ENCODE measurements around the gene MARCHF4.

The MARCHF4 gene

DNA sequence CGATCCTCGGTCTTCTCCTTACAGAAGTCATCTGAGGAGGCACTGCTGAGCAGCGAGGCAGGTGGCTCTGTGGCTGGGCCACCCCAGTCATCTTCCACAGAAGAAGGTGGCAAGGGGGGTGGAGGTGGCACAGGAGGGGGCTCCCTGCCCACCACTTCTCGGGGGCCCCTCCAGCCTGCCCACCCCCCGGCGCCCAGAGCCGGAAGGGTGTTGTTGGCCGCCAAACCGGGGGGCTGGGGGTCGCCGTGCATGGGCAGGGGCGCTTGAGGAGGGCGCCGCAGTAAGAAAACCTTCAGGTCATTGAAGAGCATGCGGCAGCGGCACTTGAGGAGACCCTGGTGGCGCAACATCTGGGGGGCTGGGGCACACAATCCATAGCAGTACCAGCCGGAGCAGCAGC is 2.5 kb downstream of the MARCHF4 start:
- WGBS (ENCODE audit: insufficient coverage, insufficient read length): no CpG with 5 or more reads among the region's 18 CpGs
- DNase-seq (ENCODE audit: low read depth, low spot score): no peak
- Histone ChIP-seq H3K27me3 (ENCODE audit: control insufficient read depth, insufficient read depth, low read length) (peaks cover 4% of the 10 kb centered on the region; the same call in 1 of the 2 replicates), H3K36me3 (ENCODE audit: control insufficient read depth, insufficient read depth, low read length) (no peaks in the 10 kb centered on the region), H3K9me3 (ENCODE audit: control insufficient read depth, insufficient read depth, low read length) (no peaks in the 10 kb centered on the region), H3K4me1 (ENCODE audit: control insufficient read depth, insufficient read depth, low read length) (peaks cover 1% of the 10 kb centered on the region; the same call in 1 of the 2 replicates), H3K4me3 (ENCODE audit: low read length) (no peak overlapping the region), H3K27ac (ENCODE audit: low read length) (no peak overlapping the region)

DNA sequence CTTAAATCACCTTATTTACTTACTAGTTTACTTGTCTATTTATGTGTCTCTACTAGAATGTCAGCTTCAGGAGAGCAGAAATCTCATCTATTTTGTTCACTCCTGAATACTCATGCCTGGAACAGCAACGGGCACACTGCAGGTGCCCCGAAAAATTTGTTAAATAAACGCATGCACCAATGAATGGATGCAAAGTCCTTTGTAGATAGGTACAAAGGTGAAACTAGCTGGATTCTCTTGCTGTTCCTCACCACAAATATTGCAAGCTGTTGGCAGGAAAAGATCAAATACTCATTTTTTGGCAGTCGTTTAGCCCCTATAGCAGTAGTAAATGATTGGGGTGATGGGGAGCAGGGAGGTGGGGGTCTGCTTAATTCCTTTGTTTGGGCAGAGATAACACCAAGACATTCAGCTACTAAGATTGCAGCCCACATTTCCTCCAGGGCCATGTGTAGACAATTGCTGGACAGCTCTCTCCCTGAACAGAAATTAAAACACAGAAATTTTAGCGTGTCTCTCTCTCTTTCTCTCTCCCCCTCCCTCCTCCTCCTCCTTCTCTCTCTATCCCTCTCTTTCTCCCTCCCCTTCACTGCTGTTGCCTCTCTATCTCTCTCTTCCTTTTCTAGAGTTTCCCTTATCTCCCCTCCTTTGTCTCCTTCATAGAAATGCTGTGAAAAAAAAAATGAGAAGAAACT is 5.4 kb downstream of the MARCHF4 start:
- no peak for DNase-seq (ENCODE audit: low read depth, low spot score)
- WGBS (ENCODE audit: insufficient coverage, insufficient read length): no CpG with 5 or more reads among the region's 5 CpGs

DNA sequence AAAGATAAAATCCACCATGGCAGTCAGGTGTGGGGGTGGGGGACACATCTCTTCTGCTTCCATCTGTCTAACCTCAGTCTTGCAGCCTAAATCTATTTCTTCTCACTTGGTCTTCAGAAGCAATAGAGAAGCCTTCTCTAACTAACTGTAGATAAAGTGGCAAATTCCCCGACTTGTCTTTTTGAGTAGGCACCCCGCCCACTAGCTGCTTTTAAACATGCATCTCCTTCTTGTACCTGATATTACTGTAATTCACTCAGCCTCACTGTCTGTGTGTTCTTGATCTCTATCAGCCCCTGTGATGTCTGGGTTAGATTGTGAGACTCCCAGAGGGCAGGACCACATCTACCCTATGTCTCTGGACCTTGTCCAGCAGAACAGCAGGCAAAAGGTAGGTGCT is 6.8 kb downstream of the MARCHF4 start:
- Histone ChIP-seq H3K9me3 (ENCODE audit: control insufficient read depth, insufficient read depth, low read length) (no peaks in the 10 kb centered on the region), H3K36me3 (ENCODE audit: control insufficient read depth, insufficient read depth, low read length) (no peaks in the 10 kb centered on the region), H3K27ac (ENCODE audit: low read length) (no peak overlapping the region), H3K27me3 (ENCODE audit: control insufficient read depth, insufficient read depth, low read length) (no peaks in the 10 kb centered on the region; the same call in 1 of the 2 replicates), H3K4me3 (ENCODE audit: low read length) (no peak overlapping the region), H3K4me1 (ENCODE audit: control insufficient read depth, insufficient read depth, low read length) (peaks cover 1% of the 10 kb centered on the region; the same call in 1 of the 2 replicates)
- WGBS (ENCODE audit: insufficient coverage, insufficient read length): no CpG with 5 or more reads among the region's 2 CpGs
- DNase-seq (ENCODE audit: low read depth, low spot score): no peak

More for the DNA sequence above, 5.4 kb downstream of the MARCHF4 start:
- H3K27me3 ChIP-seq (ENCODE audit: control insufficient read depth, insufficient read depth, low read length): no peaks in the 10 kb centered on the region; the same call in 1 of the 2 replicates
- no peak overlapping the region for H3K27ac ChIP-seq (ENCODE audit: low read length)
- H3K4me3 ChIP-seq (ENCODE audit: low read length): no peak overlapping the region
- H3K9me3 ChIP-seq (ENCODE audit: control insufficient read depth, insufficient read depth, low read length): no peaks in the 10 kb centered on the region
- peaks cover 1% of the 10 kb centered on the region; the same call in 1 of the 2 replicates for H3K4me1 ChIP-seq (ENCODE audit: control insufficient read depth, insufficient read depth, low read length)
- no peaks in the 10 kb centered on the region for H3K36me3 ChIP-seq (ENCODE audit: control insufficient read depth, insufficient read depth, low read length)

DNA sequence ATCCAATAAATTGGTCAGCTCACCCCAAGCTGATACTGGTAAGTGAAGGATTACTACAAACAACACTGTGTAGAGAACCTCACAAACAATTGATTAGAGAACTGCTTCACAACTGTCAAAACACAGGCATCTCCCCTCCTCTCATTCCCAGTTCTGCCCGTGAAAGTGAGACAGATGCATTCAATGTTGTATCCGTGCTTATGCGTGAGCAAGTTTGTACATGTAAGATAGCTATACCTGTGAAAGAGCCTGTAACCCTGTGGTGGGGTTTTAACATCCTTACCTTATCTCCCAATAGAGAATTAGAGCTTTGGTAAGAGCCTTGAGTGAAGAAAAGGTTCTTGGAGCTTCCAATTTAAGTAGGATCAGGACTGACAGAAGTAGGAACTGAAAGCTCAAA is 9.1 kb downstream of the MARCHF4 start:
- Histone ChIP-seq H3K27ac (ENCODE audit: low read length) (no peak overlapping the region), H3K36me3 (ENCODE audit: control insufficient read depth, insufficient read depth, low read length) (no peaks in the 10 kb centered on the region), H3K4me1 (ENCODE audit: control insufficient read depth, insufficient read depth, low read length) (no peaks in the 10 kb centered on the region), H3K4me3 (ENCODE audit: low read length) (no peak overlapping the region), H3K9me3 (ENCODE audit: control insufficient read depth, insufficient read depth, low read length) (no peaks in the 10 kb centered on the region), H3K27me3 (ENCODE audit: control insufficient read depth, insufficient read depth, low read length) (no peaks in the 10 kb centered on the region)
- DNase-seq (ENCODE audit: low read depth, low spot score): no peak
- WGBS (ENCODE audit: insufficient coverage, insufficient read length): no CpG with 5 or more reads among the region's 3 CpGs

DNA sequence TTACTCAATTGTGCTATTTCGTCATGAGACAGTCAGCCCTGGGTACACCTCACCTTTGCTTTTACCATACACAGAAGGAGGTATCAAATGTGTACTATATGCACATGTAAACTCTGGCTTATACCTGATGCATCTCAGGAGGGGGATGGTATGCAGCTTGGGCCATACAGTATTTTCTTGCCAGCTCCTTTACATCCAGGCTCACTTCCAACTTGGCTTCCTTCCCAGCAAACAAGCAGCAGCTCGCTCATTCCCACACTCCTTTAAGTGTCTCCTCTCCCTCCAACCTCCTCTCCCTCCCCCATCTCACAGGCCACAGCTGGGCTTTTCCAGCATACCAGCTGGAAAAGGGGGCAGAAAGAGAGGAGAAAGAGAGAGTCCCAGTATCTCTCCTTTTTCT is 9.6 kb downstream of the MARCHF4 start:
- no peak overlapping the region for H3K4me3 ChIP-seq (ENCODE audit: low read length)
- no peaks in the 10 kb centered on the region for H3K4me1 ChIP-seq (ENCODE audit: control insufficient read depth, insufficient read depth, low read length)
- no peak for DNase-seq (ENCODE audit: low read depth, low spot score)
- no CpG with 5 or more reads among the region's 2 CpGs for WGBS (ENCODE audit: insufficient coverage, insufficient read length)
- H3K27me3 ChIP-seq (ENCODE audit: control insufficient read depth, insufficient read depth, low read length): no peaks in the 10 kb centered on the region
- H3K9me3 ChIP-seq (ENCODE audit: control insufficient read depth, insufficient read depth, low read length): no peaks in the 10 kb centered on the region
- H3K27ac ChIP-seq (ENCODE audit: low read length): no peak overlapping the region
- no peaks in the 10 kb centered on the region for H3K36me3 ChIP-seq (ENCODE audit: control insufficient read depth, insufficient read depth, low read length)

DNA sequence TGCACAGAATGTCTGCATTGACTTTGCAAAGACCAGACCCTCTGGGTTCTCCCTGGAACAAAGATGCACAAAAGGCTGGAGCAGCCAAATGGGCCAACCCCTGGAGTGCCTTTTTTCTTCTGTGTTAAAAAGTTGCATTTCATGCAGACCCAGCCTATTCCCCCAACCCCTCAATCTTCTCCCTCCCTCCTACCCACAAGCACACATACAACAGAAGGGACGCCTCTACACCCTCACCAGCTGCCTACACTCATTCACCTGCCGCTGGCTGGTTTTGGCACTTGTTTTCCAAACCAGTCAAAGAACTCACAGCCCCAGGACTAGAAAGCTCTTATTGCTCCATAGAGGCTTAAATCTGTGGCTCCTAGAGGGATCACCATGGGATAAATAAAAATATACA is 16.6 kb downstream of the MARCHF4 start:
- H3K4me3 ChIP-seq (ENCODE audit: low read length): no peak overlapping the region

DNA sequence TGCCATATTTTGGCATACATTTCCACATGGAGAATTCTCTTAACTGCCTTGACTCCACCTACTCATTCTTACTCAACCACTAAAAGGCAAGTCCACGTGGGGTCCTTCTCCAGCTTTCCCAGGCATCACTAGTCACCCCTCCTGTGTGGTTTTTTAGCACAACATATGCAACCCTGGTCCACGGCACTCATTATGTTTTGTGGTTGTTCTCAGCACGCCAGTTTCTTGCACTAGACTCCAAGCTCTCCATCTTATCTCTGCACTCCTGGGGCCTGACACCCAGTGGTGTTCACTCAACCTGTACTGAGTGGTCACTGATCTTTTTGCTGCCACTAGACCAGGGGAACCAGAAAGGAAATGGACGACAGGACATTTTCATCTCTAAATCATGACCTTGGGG is 18.0 kb downstream of the MARCHF4 start:
- Histone ChIP-seq H3K36me3 (ENCODE audit: control insufficient read depth, insufficient read depth, low read length) (no peaks in the 10 kb centered on the region; the same call in 1 of the 2 replicates), H3K27me3 (ENCODE audit: control insufficient read depth, insufficient read depth, low read length) (no peaks in the 10 kb centered on the region), H3K4me3 (ENCODE audit: low read length) (no peak overlapping the region), H3K4me1 (ENCODE audit: control insufficient read depth, insufficient read depth, low read length) (peaks cover 8% of the 10 kb centered on the region), H3K9me3 (ENCODE audit: control insufficient read depth, insufficient read depth, low read length) (no peaks in the 10 kb centered on the region), H3K27ac (ENCODE audit: low read length) (no peak overlapping the region)
- DNase-seq (ENCODE audit: low read depth, low spot score): no peak
- no CpG with 5 or more reads among the region's 4 CpGs for WGBS (ENCODE audit: insufficient coverage, insufficient read length)

More for the DNA sequence above, 16.6 kb downstream of the MARCHF4 start:
- Histone ChIP-seq H3K36me3 (ENCODE audit: control insufficient read depth, insufficient read depth, low read length) (no peaks in the 10 kb centered on the region), H3K27ac (ENCODE audit: low read length) (no peak overlapping the region), H3K4me1 (ENCODE audit: control insufficient read depth, insufficient read depth, low read length) (peaks cover 2% of the 10 kb centered on the region; the same call in 1 of the 2 replicates), H3K27me3 (ENCODE audit: control insufficient read depth, insufficient read depth, low read length) (no peaks in the 10 kb centered on the region), H3K9me3 (ENCODE audit: control insufficient read depth, insufficient read depth, low read length) (no peaks in the 10 kb centered on the region)
- DNase-seq (ENCODE audit: low read depth, low spot score): no peak
- no CpG with 5 or more reads among the region's 2 CpGs for WGBS (ENCODE audit: insufficient coverage, insufficient read length)

DNA sequence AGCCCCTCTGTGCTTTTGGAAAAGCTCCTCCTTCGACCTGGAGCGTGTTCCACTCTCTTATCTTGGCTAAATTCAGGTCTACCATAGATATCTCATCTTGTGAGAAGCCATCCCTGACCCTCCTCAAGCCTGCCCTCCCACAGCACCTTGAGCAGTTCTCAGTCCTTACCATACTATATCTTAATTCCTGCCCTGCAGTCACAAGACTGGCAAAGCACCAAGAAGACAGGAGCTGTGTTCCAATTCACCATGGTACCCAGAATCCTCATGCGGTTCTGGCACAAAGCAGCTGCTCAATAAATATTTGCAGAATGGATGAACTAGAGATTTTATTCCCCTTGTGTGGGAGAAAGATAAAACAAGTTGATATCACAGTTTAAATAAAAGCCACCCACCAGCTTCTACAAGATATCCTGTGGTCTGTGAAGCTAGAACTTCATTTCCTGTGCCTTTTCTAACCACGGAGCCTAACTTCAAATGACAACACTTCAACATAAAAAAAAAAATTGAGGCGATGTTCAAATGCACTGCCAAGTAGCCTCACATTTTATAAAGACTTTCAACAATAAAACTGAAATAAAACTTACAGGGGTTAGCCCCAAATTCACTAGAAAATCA is 19.5 kb downstream of the MARCHF4 start:
- H3K4me3 ChIP-seq (ENCODE audit: low read length): no peak overlapping the region
- no CpG with 5 or more reads among the region's 5 CpGs for WGBS (ENCODE audit: insufficient coverage, insufficient read length)
- no peaks in the 10 kb centered on the region for H3K9me3 ChIP-seq (ENCODE audit: control insufficient read depth, insufficient read depth, low read length)
- no peak overlapping the region for H3K27ac ChIP-seq (ENCODE audit: low read length)
- H3K4me1 ChIP-seq (ENCODE audit: control insufficient read depth, insufficient read depth, low read length): peaks cover 10% of the 10 kb centered on the region
- no peaks in the 10 kb centered on the region; the same call in 1 of the 2 replicates for H3K36me3 ChIP-seq (ENCODE audit: control insufficient read depth, insufficient read depth, low read length)
- no peak for DNase-seq (ENCODE audit: low read depth, low spot score)
- H3K27me3 ChIP-seq (ENCODE audit: control insufficient read depth, insufficient read depth, low read length): no peaks in the 10 kb centered on the region

DNA sequence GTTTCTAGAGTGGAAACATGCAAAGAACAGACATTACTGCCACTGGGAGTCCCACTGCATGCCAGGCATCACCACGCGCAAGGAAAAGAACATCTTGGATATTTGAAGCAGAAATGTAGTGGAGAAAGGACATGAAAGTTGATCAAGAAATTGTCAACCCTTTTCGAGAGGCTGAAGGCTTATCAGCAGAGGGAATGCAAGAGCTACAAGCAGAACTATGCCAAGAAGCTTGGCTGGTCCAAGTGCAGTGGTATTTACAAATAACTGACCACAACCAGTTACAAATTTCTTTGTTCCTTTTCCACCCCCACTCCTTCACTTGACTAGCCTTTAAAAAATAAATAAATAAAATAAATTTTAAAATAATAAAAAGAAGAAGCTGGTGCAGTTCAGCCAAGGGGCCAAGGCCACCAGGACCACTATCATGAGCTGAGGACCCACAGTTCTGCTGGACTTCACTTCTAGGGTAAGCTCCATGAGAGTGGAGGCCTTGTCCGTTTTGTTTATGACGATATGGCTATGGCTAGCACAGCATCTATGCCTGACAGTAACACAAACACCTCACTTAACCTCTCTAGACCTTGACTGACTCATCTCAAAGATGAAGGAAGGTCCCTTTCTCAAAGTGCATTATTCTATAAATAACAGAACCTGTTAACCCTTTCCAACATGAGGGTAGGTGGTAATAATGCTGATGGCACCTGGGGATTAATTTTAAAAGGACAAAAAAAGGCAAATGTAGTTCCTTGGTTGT is 20.9 kb downstream of the MARCHF4 start:
- no peaks in the 10 kb centered on the region for H3K27me3 ChIP-seq (ENCODE audit: control insufficient read depth, insufficient read depth, low read length)
- no peaks in the 10 kb centered on the region for H3K9me3 ChIP-seq (ENCODE audit: control insufficient read depth, insufficient read depth, low read length)
- no peak for DNase-seq (ENCODE audit: low read depth, low spot score)
- no peaks in the 10 kb centered on the region; the same call in 1 of the 2 replicates for H3K36me3 ChIP-seq (ENCODE audit: control insufficient read depth, insufficient read depth, low read length)
- H3K27ac ChIP-seq (ENCODE audit: low read length): no peak overlapping the region
- no CpG with 5 or more reads among the region's 5 CpGs for WGBS (ENCODE audit: insufficient coverage, insufficient read length)
- H3K4me3 ChIP-seq (ENCODE audit: low read length): no peak overlapping the region
- peaks cover 10% of the 10 kb centered on the region for H3K4me1 ChIP-seq (ENCODE audit: control insufficient read depth, insufficient read depth, low read length)

DNA sequence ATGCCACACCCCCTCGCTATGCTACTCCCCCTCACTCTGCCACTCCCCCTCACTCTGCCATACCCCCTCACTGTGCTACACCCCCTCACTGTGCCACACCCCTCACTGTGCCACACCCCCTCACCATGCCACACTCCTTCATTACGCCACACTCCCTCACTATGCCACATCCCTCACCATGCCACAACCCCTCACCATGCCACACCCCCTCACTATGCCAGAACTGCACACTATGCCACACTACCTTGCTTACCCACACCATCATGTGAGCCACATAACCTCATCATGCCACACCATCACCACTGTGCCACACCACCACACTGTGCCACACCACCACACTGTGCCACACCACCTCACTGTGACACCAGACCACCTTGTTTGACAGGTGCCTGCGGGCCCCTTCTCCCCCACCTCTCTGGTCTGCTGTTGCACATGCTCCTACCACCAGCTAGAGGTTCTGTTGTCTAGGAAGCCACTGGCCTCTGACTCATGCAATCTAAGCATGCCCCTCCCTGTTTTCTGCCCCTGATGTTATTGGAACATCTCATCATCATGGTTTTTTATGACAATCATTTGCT is 22.0 kb downstream of the MARCHF4 start:
- Histone ChIP-seq H3K27me3 (ENCODE audit: control insufficient read depth, insufficient read depth, low read length) (no peaks in the 10 kb centered on the region), H3K4me1 (ENCODE audit: control insufficient read depth, insufficient read depth, low read length) (peaks cover 8% of the 10 kb centered on the region), H3K4me3 (ENCODE audit: low read length) (no peak overlapping the region), H3K27ac (ENCODE audit: low read length) (no peak overlapping the region), H3K36me3 (ENCODE audit: control insufficient read depth, insufficient read depth, low read length) (no peaks in the 10 kb centered on the region; the same call in 1 of the 2 replicates), H3K9me3 (ENCODE audit: control insufficient read depth, insufficient read depth, low read length) (no peaks in the 10 kb centered on the region)
- WGBS (ENCODE audit: insufficient coverage, insufficient read length): 100% methylated on average over 1 of the region's 3 CpGs
- DNase-seq (ENCODE audit: low read depth, low spot score): no peak
